Measurements from ENCODE around the gene AFTPH.

The AFTPH gene

DNA sequence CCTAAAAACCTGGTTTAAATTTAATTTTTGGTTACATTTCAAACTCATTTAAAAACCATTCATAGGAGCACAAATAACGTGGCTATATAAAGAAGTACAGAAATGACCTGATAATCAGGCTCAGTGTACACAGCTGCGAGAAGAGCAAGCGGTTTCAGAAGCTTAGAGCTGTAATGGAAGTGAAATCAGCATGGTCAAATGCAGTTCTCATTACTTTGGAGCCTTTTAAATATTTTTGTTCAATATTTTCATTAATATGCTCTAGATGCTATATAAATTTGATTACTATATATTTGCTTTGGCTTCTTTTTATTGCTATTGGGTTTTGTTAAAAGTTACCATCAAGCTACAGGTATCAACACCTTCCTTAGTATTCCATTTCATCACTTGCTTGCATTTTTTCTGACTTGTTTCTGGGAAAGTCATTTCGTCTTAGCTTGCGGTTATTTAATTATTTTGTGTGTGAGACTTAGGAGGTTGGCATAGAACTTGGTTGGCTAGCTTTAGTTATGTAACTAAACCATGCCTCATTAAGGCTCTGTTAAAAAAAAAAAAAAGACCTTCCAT is 58.7 kb downstream of the AFTPH start:
- ChIA-PET CTCF (interaction anchor here (0.6 to 2.8 kb wide), 9 partner anchors 11 to 340 kb away, joined by 3 to 11 read pairs (median 3); no protein-coding TSS in a partner anchor), POLR2A (no interaction called here)
- TF ChIP-seq ZNF175 (tag by site-specific recombination; IDR thresholded peaks at IDR 0.05) (no peak), WT1 (tag by site-specific recombination; IDR thresholded peaks at IDR 0.05) (no peak), ZNF184 (tag by site-specific recombination; IDR thresholded peaks at IDR 0.05) (no peak), ZNF843 (tag by site-specific recombination; IDR thresholded peaks at IDR 0.05) (no peak), SCRT2 (tag by site-specific recombination; IDR thresholded peaks at IDR 0.05) (no peak), ZSCAN30 (tag by site-specific recombination; IDR thresholded peaks at IDR 0.05) (no peak)
- TF ChIP-seq, protein P1, sequence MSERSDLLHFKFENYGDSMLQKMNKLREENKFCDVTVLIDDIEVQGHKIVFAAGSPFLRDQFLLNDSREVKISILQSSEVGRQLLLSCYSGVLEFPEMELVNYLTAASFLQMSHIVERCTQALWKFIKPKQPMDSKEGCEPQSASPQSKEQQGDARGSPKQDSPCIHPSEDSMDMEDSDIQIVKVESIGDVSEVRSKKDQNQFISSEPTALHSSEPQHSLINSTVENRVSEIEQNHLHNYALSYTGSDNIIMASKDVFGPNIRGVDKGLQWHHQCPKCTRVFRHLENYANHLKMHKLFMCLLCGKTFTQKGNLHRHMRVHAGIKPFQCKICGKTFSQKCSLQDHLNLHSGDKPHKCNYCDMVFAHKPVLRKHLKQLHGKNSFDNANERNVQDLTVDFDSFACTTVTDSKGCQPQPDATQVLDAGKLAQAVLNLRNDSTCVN (tag by site-specific recombination; optimal IDR thresholded peaks at IDR 0.05) = no peak
- TF ChIP-seq, protein P2, sequence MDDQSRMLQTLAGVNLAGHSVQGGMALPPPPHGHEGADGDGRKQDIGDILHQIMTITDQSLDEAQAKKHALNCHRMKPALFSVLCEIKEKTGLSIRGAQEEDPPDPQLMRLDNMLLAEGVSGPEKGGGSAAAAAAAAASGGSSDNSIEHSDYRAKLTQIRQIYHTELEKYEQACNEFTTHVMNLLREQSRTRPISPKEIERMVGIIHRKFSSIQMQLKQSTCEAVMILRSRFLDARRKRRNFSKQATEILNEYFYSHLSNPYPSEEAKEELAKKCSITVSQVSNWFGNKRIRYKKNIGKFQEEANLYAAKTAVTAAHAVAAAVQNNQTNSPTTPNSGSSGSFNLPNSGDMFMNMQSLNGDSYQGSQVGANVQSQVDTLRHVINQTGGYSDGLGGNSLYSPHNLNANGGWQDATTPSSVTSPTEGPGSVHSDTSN (CRISPR knock-in tag; IDR thresholded peaks at IDR 0.05) = no peak
- TF ChIP-seq, protein P3, sequence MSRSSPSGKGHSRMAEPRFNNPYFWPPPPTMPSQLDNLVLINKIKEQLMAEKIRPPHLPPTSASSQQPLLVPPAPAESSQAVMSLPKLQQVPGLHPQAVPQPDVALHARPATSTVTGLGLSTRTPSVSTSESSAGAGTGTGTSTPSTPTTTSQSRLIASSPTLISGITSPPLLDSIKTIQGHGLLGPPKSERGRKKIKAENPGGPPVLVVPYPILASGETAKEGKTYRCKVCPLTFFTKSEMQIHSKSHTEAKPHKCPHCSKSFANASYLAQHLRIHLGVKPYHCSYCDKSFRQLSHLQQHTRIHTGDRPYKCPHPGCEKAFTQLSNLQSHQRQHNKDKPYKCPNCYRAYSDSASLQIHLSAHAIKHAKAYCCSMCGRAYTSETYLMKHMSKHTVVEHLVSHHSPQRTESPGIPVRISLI (tag by site-specific recombination; IDR thresholded peaks at IDR 0.05) = no peak
- TF ChIP-seq, protein P4, sequence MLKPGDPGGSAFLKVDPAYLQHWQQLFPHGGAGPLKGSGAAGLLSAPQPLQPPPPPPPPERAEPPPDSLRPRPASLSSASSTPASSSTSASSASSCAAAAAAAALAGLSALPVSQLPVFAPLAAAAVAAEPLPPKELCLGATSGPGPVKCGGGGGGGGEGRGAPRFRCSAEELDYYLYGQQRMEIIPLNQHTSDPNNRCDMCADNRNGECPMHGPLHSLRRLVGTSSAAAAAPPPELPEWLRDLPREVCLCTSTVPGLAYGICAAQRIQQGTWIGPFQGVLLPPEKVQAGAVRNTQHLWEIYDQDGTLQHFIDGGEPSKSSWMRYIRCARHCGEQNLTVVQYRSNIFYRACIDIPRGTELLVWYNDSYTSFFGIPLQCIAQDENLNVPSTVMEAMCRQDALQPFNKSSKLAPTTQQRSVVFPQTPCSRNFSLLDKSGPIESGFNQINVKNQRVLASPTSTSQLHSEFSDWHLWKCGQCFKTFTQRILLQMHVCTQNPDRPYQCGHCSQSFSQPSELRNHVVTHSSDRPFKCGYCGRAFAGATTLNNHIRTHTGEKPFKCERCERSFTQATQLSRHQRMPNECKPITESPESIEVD (tag by site-specific recombination; IDR thresholded peaks at IDR 0.05) = no peak
- no peak overlapping the region for H3K27ac ChIP-seq (ENCODE audit: extremely low read depth, low read depth, low read length)
- H3K9me3 ChIP-seq (ENCODE audit: control insufficient read depth, insufficient read depth, low read depth, low read length) = no peaks in the 10 kb centered on the region
- no peaks in the 10 kb centered on the region for H3K4me1 ChIP-seq (ENCODE audit: control insufficient read depth, insufficient read depth, low read length)
- H3K4me3 ChIP-seq (ENCODE audit: low read depth, low read length) = no peak overlapping the region
- H3K36me3 ChIP-seq (ENCODE audit: control insufficient read depth in 2 of 2, insufficient read depth in 1 of 2, low read length in 2 of 2) = peaks cover 17 to 20% of the 10 kb centered on the region in 2 experiments; a peak in 2 of 3 replicates

DNA sequence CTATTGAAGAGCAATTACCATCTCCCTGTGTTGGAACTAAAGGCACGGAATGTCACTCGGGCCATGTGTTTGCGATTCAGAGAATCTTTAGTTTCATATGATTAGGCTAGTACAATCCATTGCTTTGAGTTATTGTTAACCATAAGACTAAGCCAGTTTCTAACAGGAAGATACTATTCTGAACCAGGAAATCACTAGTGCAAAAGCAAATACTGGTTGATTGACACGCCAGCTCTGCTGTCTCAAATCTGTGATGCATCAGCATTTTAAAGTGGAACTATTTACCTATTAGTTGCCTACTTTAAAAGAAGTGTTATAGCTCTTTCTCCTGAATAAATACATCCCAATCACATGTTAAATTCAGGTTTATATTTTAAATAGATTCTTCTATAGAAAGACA is 61.9 kb downstream of the AFTPH start:
- CTCF ChIA-PET = interaction anchor here (0.6 to 2.5 kb wide), 19 partner anchors 9 to 828 kb away, joined by 3 to 25 read pairs (median 4); partner anchors contain the start of gene AFTPH
- POLR2A ChIA-PET = no interaction called here
- no peaks in the 10 kb centered on the region for H3K4me1 ChIP-seq (ENCODE audit: control insufficient read depth, insufficient read depth, low read length)

More for the DNA sequence above, 61.9 kb downstream of the AFTPH start:
- Histone ChIP-seq H3K4me3 (ENCODE audit: low read depth, low read length) (no peak overlapping the region), H3K36me3 (ENCODE audit: control insufficient read depth in 2 of 2, insufficient read depth in 1 of 2, low read length in 2 of 2) (peaks cover 18 to 34% of the 10 kb centered on the region in 2 experiments), H3K27ac (ENCODE audit: extremely low read depth, low read depth, low read length) (no peak overlapping the region), H3K9me3 (ENCODE audit: control insufficient read depth, insufficient read depth, low read depth, low read length) (no peaks in the 10 kb centered on the region)
- TF ChIP-seq ZNF660 (tag by site-specific recombination; IDR thresholded peaks at IDR 0.05) = no peak
- no peak for TF ChIP-seq ZNF214 (tag by site-specific recombination; IDR thresholded peaks at IDR 0.05; ENCODE audit: borderline replicate concordance)
- TF ChIP-seq, protein P1 (tag by site-specific recombination; optimal IDR thresholded peaks at IDR 0.05) = no peak
- TF ChIP-seq ZNF169 (tag by site-specific recombination; IDR thresholded peaks at IDR 0.05) = no peak
- TF ChIP-seq ZNF23 (tag by site-specific recombination; IDR thresholded peaks at IDR 0.05; ENCODE audit: borderline replicate concordance) = no peak
- no peak for TF ChIP-seq ZNF211 (tag by site-specific recombination; IDR thresholded peaks at IDR 0.05; ENCODE audit: low read depth)
- TF ChIP-seq, protein P2 (CRISPR knock-in tag; IDR thresholded peaks at IDR 0.05) = no peak
- TF ChIP-seq ZNF391 (tag by site-specific recombination; IDR thresholded peaks at IDR 0.05; ENCODE audit: borderline replicate concordance, low read depth) = no peak
- TF ChIP-seq ZFP3 (tag by site-specific recombination; IDR thresholded peaks at IDR 0.05; ENCODE audit: low read depth) = no peak
- TF ChIP-seq ZNF514 (tag by site-specific recombination; IDR thresholded peaks at IDR 0.05) = no peak
- TF ChIP-seq ZFP37 (tag by site-specific recombination; IDR thresholded peaks at IDR 0.05) = no peak
- no peak for TF ChIP-seq HOXC10 (CRISPR knock-in tag; IDR thresholded peaks at IDR 0.05)
- no peak for TF ChIP-seq ZNF624 (tag by site-specific recombination; IDR thresholded peaks at IDR 0.05)
- no peak for TF ChIP-seq ZNF341 (tag by site-specific recombination; IDR thresholded peaks at IDR 0.05; ENCODE audit: low read depth)
- no peak for TF ChIP-seq FEZF1 (tag by site-specific recombination; IDR thresholded peaks at IDR 0.05)
